LoVo (cell line): ENCODE measurements around the gene PITPNM3.
"Not testable (repeated sequence)": the region's sequence is repeated elsewhere in the genome, so short reads cannot be mapped to it uniquely, and the experiment has no call there.

Experiments
- DNase-seq: peaks from one replicate; pipeline ENCODE4 v3.0.0-alpha.2; 2016; ENCODE audit warnings: low spot score

PITPNM3 gene

GRCh38 chr17:6574687-6575595 lies 18.6 kb upstream of the PITPNM3 start:
- DNase-seq = no peak

- no peak for DNase-seq
Measured at GRCh38 chr17:6573982-6574686, 17.8 kb upstream of the PITPNM3 start.

GRCh38 chr17:6573495-6573894 lies 17.1 kb upstream of the PITPNM3 start:
- DNase-seq = not testable (repeated sequence)

- DNase-seq = no peak
Measured at GRCh38 chr17:6572972-6573370, 16.6 kb upstream of the PITPNM3 start.

- no peak for DNase-seq
Measured at GRCh38 chr17:6571452-6571781, 15.1 kb upstream of the PITPNM3 start.

- DNase-seq = no peak
Measured at GRCh38 chr17:6570731-6571451, 14.5 kb upstream of the PITPNM3 start.

- DNase-seq = no peak
Measured at GRCh38 chr17:6569370-6570285, 13.3 kb upstream of the PITPNM3 start.

GRCh38 chr17:6568184-6568758 lies 11.9 kb upstream of the PITPNM3 start:
- DNase-seq = no peak

- peak; percentile 15 for DNase-seq
Measured at GRCh38 chr17:6567528-6568183, 11.3 kb upstream of the PITPNM3 start.

- DNase-seq = no peak
Measured at GRCh38 chr17:6561446-6561845, 5.1 kb upstream of the PITPNM3 start.

GRCh38 chr17:6560496-6560895 lies 4.1 kb upstream of the PITPNM3 start:
- DNase-seq = no peak

GRCh38 chr17:6559753-6560215 lies 3.4 kb upstream of the PITPNM3 start:
- no peak for DNase-seq

- no peak for DNase-seq
Measured at GRCh38 chr17:6558932-6559752, 2.8 kb upstream of the PITPNM3 start.

- DNase-seq = no peak
Measured at GRCh38 chr17:6558276-6558675, 1.9 kb upstream of the PITPNM3 start.

GRCh38 chr17:6557040-6557438 lies 684 bp upstream of the PITPNM3 start:
- no peak for DNase-seq

GRCh38 chr17:6555331-6556120 lies 829 bp downstream of the PITPNM3 start:
- peak; percentile 27 for DNase-seq

GRCh38 chr17:6554871-6555330 lies 1.5 kb downstream of the PITPNM3 start:
- DNase-seq = peak; percentile 7

- no peak for DNase-seq
Measured at GRCh38 chr17:6554342-6554741, 2.0 kb downstream of the PITPNM3 start.
